Testis (tissue), 2 donors: ENCODE results near the gene INPP5B.

Experiments
- CTCF ChIP-seq, 3 experiments: fragments of 450-650 bp in 2 of 3; fragments of 200-600 bp in 1 of 3; sonication (generic) in 1 of 3; IDR thresholded peaks; one replicate each; pipeline ENCODE4 v1.5.1; 2016 to 2019; ENCODE audit warnings: antibody characterized with exemption in 3 of 3, mild to moderate bottlenecking in 2 of 3, moderate library complexity in 1 of 3
- POLR2A ChIP-seq: fragments of 450-650 bp; IDR thresholded peaks from one replicate; pipeline ENCODE4 v1.6.1; 2017; ENCODE audit warnings: antibody characterized with exemption, mild to moderate bottlenecking, moderate library complexity

DNA sequence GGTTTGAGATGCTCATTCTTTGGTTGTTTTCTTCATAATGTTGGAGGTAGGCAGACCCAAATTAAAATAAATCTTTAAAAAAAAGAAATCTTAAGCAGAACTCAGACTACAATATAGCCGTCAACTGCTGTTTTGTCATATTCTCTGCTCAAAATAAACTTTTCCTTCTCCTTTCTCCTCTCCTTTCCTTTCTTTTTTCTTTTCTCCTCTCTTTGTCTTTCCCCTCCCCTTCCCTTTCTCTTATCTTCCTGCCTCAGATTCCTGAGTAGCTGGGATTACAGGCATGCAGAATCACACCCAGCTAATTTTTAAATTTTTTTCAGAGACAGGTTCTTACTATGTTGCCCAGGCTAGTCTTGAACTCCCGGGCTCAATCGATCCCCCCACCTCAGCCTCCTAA is 62.7 kb downstream of the INPP5B start:
- no peak for TF ChIP-seq POLR2A
- TF ChIP-seq CTCF (IDR thresholded peaks at IDR 0.05): no peak
